GM23338 (cell line): ENCODE results near the gene CYP11A1.

ENCODE experiments used
- CREB1 ChIP-seq: fragments of 250-450 bp; sonication (Bioruptor Pico); IDR thresholded peaks from 2 replicates; pipeline ENCODE4 v1.5.0; 2020; ENCODE audit warnings: low read depth, mild to moderate bottlenecking, moderate library complexity
- EZH2 ChIP-seq: fragments of 200-600 bp; sonication (generic); IDR thresholded peaks from one replicate; pipeline ENCODE4 v1.8.0; 2017; ENCODE audit warnings: antibody characterized with exemption, mild to moderate bottlenecking, low read depth; ENCODE audit not compliant: unreplicated experiment
- EZH2phosphoT487 ChIP-seq: fragments of 200-600 bp; sonication (generic); IDR thresholded peaks from one replicate; pipeline ENCODE4 v1.8.1; 2018; ENCODE audit warnings: antibody characterized with exemption; ENCODE audit not compliant: unreplicated experiment
- JUNB ChIP-seq: IDR thresholded peaks from one replicate; pipeline ENCODE4 v1.6.1; 2016; ENCODE audit warnings: antibody characterized with exemption; ENCODE audit not compliant: unreplicated experiment
- NANOG ChIP-seq: IDR thresholded peaks from 2 replicates; pipeline ENCODE4 v1.6.1; 2016; ENCODE audit warnings: antibody characterized with exemption, borderline replicate concordance
- POLR2AphosphoS5 ChIP-seq: IDR thresholded peaks from 2 replicates; pipeline ENCODE4 v1.6.1; 2016; ENCODE audit warnings: antibody characterized with exemption, low read depth
- REST ChIP-seq: IDR thresholded peaks from one replicate; pipeline ENCODE4 v1.6.1; 2018; ENCODE audit warnings: antibody characterized with exemption; ENCODE audit not compliant: unreplicated experiment
- ZNF114 ChIP-seq: fragments of 250-450 bp; sonication (Bioruptor Pico); IDR thresholded peaks from 2 replicates; pipeline ENCODE4 v1.5.0; 2020; ENCODE audit warnings: mild to moderate bottlenecking, moderate library complexity
- TF ChIP-seq, protein P1 (sequence below), 2 experiments: fragments of 200-600 bp in 1 of 2; sonication (generic) in 1 of 2; conservative IDR thresholded peaks; 2 replicates each; pipeline versions ENCODE4 v1.5.1 to v1.6.1; 2016 to 2017; ENCODE audit warnings: antibody characterized with exemption in 2 of 2, low read depth in 2 of 2, mild to moderate bottlenecking in 2 of 2, moderate library complexity in 1 of 2
- TF ChIP-seq, protein P2 (sequence below): IDR thresholded peaks from 2 replicates; pipeline ENCODE4 v1.6.1; 2016; ENCODE audit warnings: antibody characterized with exemption
- TF ChIP-seq, protein P3 (sequence below): fragments of 250-450 bp; sonication (Bioruptor Pico); IDR thresholded peaks from 2 replicates; pipeline ENCODE4 v1.5.0; 2020; ENCODE audit warnings: mild to moderate bottlenecking, moderate library complexity

- TF ChIP-seq, protein P1, sequence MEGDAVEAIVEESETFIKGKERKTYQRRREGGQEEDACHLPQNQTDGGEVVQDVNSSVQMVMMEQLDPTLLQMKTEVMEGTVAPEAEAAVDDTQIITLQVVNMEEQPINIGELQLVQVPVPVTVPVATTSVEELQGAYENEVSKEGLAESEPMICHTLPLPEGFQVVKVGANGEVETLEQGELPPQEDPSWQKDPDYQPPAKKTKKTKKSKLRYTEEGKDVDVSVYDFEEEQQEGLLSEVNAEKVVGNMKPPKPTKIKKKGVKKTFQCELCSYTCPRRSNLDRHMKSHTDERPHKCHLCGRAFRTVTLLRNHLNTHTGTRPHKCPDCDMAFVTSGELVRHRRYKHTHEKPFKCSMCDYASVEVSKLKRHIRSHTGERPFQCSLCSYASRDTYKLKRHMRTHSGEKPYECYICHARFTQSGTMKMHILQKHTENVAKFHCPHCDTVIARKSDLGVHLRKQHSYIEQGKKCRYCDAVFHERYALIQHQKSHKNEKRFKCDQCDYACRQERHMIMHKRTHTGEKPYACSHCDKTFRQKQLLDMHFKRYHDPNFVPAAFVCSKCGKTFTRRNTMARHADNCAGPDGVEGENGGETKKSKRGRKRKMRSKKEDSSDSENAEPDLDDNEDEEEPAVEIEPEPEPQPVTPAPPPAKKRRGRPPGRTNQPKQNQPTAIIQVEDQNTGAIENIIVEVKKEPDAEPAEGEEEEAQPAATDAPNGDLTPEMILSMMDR (conservative IDR thresholded peaks at IDR 0.05; ENCODE audit: low read depth in 2 of 2), result no peak
- TF ChIP-seq POLR2AphosphoS5, result no peak
- no peak for TF ChIP-seq EZH2phosphoT487
- TF ChIP-seq NANOG, result no peak
- no peak for TF ChIP-seq CREB1 (CRISPR knock-in tag)
- no peak for TF ChIP-seq EZH2
- TF ChIP-seq, protein P2, sequence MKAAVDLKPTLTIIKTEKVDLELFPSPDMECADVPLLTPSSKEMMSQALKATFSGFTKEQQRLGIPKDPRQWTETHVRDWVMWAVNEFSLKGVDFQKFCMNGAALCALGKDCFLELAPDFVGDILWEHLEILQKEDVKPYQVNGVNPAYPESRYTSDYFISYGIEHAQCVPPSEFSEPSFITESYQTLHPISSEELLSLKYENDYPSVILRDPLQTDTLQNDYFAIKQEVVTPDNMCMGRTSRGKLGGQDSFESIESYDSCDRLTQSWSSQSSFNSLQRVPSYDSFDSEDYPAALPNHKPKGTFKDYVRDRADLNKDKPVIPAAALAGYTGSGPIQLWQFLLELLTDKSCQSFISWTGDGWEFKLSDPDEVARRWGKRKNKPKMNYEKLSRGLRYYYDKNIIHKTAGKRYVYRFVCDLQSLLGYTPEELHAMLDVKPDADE, result no peak
- no peak for TF ChIP-seq REST
- no peak for TF ChIP-seq ZNF114 (CRISPR knock-in tag)
- no peak for TF ChIP-seq JUNB
- TF ChIP-seq, protein P3, sequence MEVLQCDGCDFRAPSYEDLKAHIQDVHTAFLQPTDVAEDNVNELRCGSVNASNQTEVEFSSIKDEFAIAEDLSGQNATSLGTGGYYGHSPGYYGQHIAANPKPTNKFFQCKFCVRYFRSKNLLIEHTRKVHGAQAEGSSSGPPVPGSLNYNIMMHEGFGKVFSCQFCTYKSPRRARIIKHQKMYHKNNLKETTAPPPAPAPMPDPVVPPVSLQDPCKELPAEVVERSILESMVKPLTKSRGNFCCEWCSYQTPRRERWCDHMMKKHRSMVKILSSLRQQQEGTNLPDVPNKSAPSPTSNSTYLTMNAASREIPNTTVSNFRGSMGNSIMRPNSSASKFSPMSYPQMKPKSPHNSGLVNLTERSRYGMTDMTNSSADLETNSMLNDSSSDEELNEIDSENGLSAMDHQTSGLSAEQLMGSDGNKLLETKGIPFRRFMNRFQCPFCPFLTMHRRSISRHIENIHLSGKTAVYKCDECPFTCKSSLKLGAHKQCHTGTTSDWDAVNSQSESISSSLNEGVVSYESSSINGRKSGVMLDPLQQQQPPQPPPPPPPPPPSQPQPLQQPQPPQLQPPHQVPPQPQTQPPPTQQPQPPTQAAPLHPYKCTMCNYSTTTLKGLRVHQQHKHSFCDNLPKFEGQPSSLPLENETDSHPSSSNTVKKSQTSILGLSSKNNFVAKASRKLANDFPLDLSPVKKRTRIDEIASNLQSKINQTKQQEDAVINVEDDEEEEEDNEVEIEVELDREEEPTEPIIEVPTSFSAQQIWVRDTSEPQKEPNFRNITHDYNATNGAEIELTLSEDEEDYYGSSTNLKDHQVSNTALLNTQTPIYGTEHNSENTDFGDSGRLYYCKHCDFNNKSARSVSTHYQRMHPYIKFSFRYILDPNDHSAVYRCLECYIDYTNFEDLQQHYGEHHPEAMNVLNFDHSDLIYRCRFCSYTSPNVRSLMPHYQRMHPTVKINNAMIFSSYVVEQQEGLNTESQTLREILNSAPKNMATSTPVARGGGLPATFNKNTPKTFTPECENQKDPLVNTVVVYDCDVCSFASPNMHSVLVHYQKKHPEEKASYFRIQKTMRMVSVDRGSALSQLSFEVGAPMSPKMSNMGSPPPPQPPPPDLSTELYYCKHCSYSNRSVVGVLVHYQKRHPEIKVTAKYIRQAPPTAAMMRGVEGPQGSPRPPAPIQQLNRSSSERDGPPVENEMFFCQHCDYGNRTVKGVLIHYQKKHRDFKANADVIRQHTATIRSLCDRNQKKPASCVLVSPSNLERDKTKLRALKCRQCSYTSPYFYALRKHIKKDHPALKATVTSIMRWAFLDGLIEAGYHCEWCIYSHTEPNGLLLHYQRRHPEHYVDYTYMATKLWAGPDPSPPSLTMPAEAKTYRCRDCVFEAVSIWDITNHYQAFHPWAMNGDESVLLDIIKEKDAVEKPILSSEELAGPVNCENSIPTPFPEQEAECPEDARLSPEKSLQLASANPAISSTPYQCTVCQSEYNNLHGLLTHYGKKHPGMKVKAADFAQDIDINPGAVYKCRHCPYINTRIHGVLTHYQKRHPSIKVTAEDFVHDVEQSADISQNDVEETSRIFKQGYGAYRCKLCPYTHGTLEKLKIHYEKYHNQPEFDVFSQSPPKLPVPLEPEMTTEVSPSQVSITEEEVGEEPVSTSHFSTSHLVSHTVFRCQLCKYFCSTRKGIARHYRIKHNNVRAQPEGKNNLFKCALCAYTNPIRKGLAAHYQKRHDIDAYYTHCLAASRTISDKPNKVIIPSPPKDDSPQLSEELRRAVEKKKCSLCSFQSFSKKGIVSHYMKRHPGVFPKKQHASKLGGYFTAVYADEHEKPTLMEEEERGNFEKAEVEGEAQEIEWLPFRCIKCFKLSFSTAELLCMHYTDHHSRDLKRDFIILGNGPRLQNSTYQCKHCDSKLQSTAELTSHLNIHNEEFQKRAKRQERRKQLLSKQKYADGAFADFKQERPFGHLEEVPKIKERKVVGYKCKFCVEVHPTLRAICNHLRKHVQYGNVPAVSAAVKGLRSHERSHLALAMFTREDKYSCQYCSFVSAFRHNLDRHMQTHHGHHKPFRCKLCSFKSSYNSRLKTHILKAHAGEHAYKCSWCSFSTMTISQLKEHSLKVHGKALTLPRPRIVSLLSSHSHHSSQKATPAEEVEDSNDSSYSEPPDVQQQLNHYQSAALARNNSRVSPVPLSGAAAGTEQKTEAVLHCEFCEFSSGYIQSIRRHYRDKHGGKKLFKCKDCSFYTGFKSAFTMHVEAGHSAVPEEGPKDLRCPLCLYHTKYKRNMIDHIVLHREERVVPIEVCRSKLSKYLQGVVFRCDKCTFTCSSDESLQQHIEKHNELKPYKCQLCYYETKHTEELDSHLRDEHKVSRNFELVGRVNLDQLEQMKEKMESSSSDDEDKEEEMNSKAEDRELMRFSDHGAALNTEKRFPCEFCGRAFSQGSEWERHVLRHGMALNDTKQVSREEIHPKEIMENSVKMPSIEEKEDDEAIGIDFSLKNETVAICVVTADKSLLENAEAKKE (CRISPR knock-in tag), result no peak
These were observed 49.5 kb downstream of the CYP11A1 start for GRCh38 chr15:74317820-74318375.
